ENCODE measurements around the gene AP2A2.

AP2A2 gene

GRCh38 chr11:921921-922678 lies 3.6 kb upstream of the AP2A2 start:
- in situ Hi-C loops (cut with HindIII; ENCODE audit: low pct_unique_long_range_greater_than_20kb, low sequenced_read_pairs), result no loop called here
- no peak for DNase-seq (ENCODE audit: low read depth in 1 of 2, low spot score in 1 of 2)
- no peak for TF ChIP-seq JUND (IDR thresholded peaks at IDR 0.05; ENCODE audit: low read depth)

- DNase-seq (ENCODE audit: low read depth in 1 of 2, low spot score in 1 of 2), result no peak
- no peak for TF ChIP-seq JUND (IDR thresholded peaks at IDR 0.05; ENCODE audit: low read depth)
- in situ Hi-C loops (cut with HindIII; ENCODE audit: low pct_unique_long_range_greater_than_20kb, low sequenced_read_pairs), result no loop called here
These were observed 1.8 kb upstream of the AP2A2 start for GRCh38 chr11:923691-924405.

- no peak for DNase-seq (ENCODE audit: low read depth in 1 of 2, low spot score in 1 of 2)
- no peak for TF ChIP-seq JUND (IDR thresholded peaks at IDR 0.05; ENCODE audit: low read depth)
- in situ Hi-C loops (cut with HindIII; ENCODE audit: low pct_unique_long_range_greater_than_20kb, low sequenced_read_pairs), result no loop called here
These were observed 1.1 kb upstream of the AP2A2 start for GRCh38 chr11:924406-925157.

GRCh38 chr11:925158-925495 lies 543 bp upstream of the AP2A2 start:
- in situ Hi-C loops (cut with HindIII; ENCODE audit: low pct_unique_long_range_greater_than_20kb, low sequenced_read_pairs), result no loop called here
- no peak for TF ChIP-seq JUND (IDR thresholded peaks at IDR 0.05; ENCODE audit: low read depth)
- DNase-seq (ENCODE audit: low read depth in 1 of 2, low spot score in 1 of 2), result no peak

GRCh38 chr11:926341-926916 lies 759 bp downstream of the AP2A2 start:
- in situ Hi-C loops (cut with HindIII; ENCODE audit: low pct_unique_long_range_greater_than_20kb, low sequenced_read_pairs), result no loop called here
- TF ChIP-seq JUND (IDR thresholded peaks at IDR 0.05; ENCODE audit: low read depth), result no peak
- peak; percentile 60 to 84 for DNase-seq (ENCODE audit: low read depth in 1 of 2, low spot score in 1 of 2)

- no peak for DNase-seq (ENCODE audit: low read depth in 1 of 2, low spot score in 1 of 2)
- in situ Hi-C loops (cut with HindIII; ENCODE audit: low pct_unique_long_range_greater_than_20kb, low sequenced_read_pairs), result no loop called here
These were observed 2.2 kb downstream of the AP2A2 start for GRCh38 chr11:927871-928270.

GRCh38 chr11:928786-929185 lies 3.1 kb downstream of the AP2A2 start:
- in situ Hi-C loops (cut with HindIII; ENCODE audit: low pct_unique_long_range_greater_than_20kb, low sequenced_read_pairs), result no loop called here
- DNase-seq (ENCODE audit: low read depth in 1 of 2, low spot score in 1 of 2), result no peak
- no peak for TF ChIP-seq JUND (IDR thresholded peaks at IDR 0.05; ENCODE audit: low read depth)

More at GRCh38 chr11:927871-928270, 2.2 kb downstream of the AP2A2 start:
- TF ChIP-seq JUND (IDR thresholded peaks at IDR 0.05; ENCODE audit: low read depth), result no peak

- in situ Hi-C loops (cut with HindIII; ENCODE audit: low pct_unique_long_range_greater_than_20kb, low sequenced_read_pairs), result no loop called here
- no peak for TF ChIP-seq JUND (IDR thresholded peaks at IDR 0.05; ENCODE audit: low read depth)
- no peak for DNase-seq (ENCODE audit: low read depth in 1 of 2, low spot score in 1 of 2)
These were observed 3.7 kb downstream of the AP2A2 start for GRCh38 chr11:929405-929804.

GRCh38 chr11:931385-931784 lies 5.7 kb downstream of the AP2A2 start:
- no peak for DNase-seq (ENCODE audit: low read depth in 1 of 2, low spot score in 1 of 2)
- in situ Hi-C loops (cut with HindIII; ENCODE audit: low pct_unique_long_range_greater_than_20kb, low sequenced_read_pairs), result no loop called here
- TF ChIP-seq JUND (IDR thresholded peaks at IDR 0.05; ENCODE audit: low read depth), result no peak

GRCh38 chr11:932435-932834 lies 6.8 kb downstream of the AP2A2 start:
- no peak for DNase-seq (ENCODE audit: low read depth in 1 of 2, low spot score in 1 of 2)
- TF ChIP-seq JUND (IDR thresholded peaks at IDR 0.05; ENCODE audit: low read depth), result no peak
- in situ Hi-C loops (cut with HindIII; ENCODE audit: low pct_unique_long_range_greater_than_20kb, low sequenced_read_pairs), result no loop called here

GRCh38 chr11:933142-933851 lies 7.6 kb downstream of the AP2A2 start:
- in situ Hi-C loops (cut with HindIII; ENCODE audit: low pct_unique_long_range_greater_than_20kb, low sequenced_read_pairs), result no loop called here
- DNase-seq (ENCODE audit: low read depth in 1 of 2, low spot score in 1 of 2), result no peak
- no peak for TF ChIP-seq JUND (IDR thresholded peaks at IDR 0.05; ENCODE audit: low read depth)

- TF ChIP-seq JUND (IDR thresholded peaks at IDR 0.05; ENCODE audit: low read depth), result no peak
- in situ Hi-C loops (cut with HindIII; ENCODE audit: low pct_unique_long_range_greater_than_20kb, low sequenced_read_pairs), result no loop called here
- DNase-seq (ENCODE audit: low read depth in 1 of 2, low spot score in 1 of 2), result no peak
These were observed 8.3 kb downstream of the AP2A2 start for GRCh38 chr11:933936-934335.
